HEK293 (cell line): ENCODE measurements around the gene ZBED5.

Experiments used
- CTCF ChIA-PET: fragments of 350-600 bp; formaldehyde crosslinking; extraction: SDS; loops from one replicate; lab custom pipeline; 2021; ENCODE audit warnings: antibody characterized with exemption; lab: Yijun Ruan, JAX
- POLR2A ChIA-PET: fragments of 300-600 bp; formaldehyde crosslinking; extraction: SDS; loops from one replicate; lab custom pipeline; 2020; ENCODE audit warnings: antibody characterized with exemption, inconsistent platforms; lab: Yijun Ruan, JAX
- H3K27ac ChIP-seq: fragments of 200-500 bp; sonication (Bioruptor generic); 2 replicates; pipeline ENCODE4 v1.5.1; 2014; ENCODE audit warnings: low read depth, low read length, control low read depth, inconsistent platforms; ENCODE audit errors: extremely low read depth
- H3K36me3 ChIP-seq, 2 experiments: fragments of 200-500 bp in 1 of 2; sonication (Bioruptor generic) in 1 of 2; 1 replicate in 1 of 2; 2 replicates in 1 of 2; pipeline ENCODE4 v1.5.1; 2014 to 2017; ENCODE audit warnings: inconsistent platforms in 2 of 2, low read length in 2 of 2; ENCODE audit not compliant: control insufficient read depth in 2 of 2, insufficient read depth in 1 of 2
- H3K4me1 ChIP-seq: fragments of 200-500 bp; sonication (Bioruptor generic); 2 replicates; pipeline ENCODE4 v1.5.1; 2014; ENCODE audit warnings: mild to moderate bottlenecking, low read length, inconsistent platforms; ENCODE audit not compliant: control insufficient read depth, insufficient read depth
- H3K4me3 ChIP-seq: 2 replicates; pipeline ENCODE4 v1.5.1; 2011; ENCODE audit warnings: low read depth, mild to moderate bottlenecking, control low read depth, low read length, moderate library complexity
- H3K9me3 ChIP-seq: fragments of 200-500 bp; sonication (Bioruptor generic); 2 replicates; pipeline ENCODE4 v1.5.1; 2014; ENCODE audit warnings: low read depth, low read length, inconsistent platforms; ENCODE audit not compliant: control insufficient read depth, insufficient read depth
- ELK4 ChIP-seq: IDR thresholded peaks from 2 replicates; pipeline ENCODE4 v1.6.1; 2011; ENCODE audit warnings: mild to moderate bottlenecking, low read depth, low read length, borderline replicate concordance
- HOXD13 ChIP-seq: sonication (generic); formaldehyde crosslinking; IDR thresholded peaks from 2 replicates; pipeline ENCODE4 v1.8.0; 2022; ENCODE audit warnings: missing genetic modification reagents, borderline replicate concordance
- KLF9 ChIP-seq: fragments of 450-650 bp; formaldehyde crosslinking; IDR thresholded peaks from 2 replicates; pipeline ENCODE4 v1.5.1; 2016; ENCODE audit warnings: missing biosample characterization, missing genetic modification characterization, low read depth
- PBX3 ChIP-seq: sonication (generic); formaldehyde crosslinking; IDR thresholded peaks from 2 replicates; pipeline ENCODE4 v1.8.1; 2022; ENCODE audit warnings: mild to moderate bottlenecking, moderate library complexity, missing genetic modification reagents
- SCRT2 ChIP-seq: fragments of 450-650 bp; formaldehyde crosslinking; IDR thresholded peaks from 2 replicates; pipeline ENCODE4 v1.5.1; 2016; ENCODE audit warnings: missing biosample characterization, missing genetic modification characterization
- SP3 ChIP-seq: fragments of 450-650 bp; formaldehyde crosslinking; IDR thresholded peaks from 2 replicates; pipeline ENCODE4 v1.5.1; 2016; ENCODE audit warnings: missing biosample characterization, missing genetic modification characterization
- ZBTB21 ChIP-seq: fragments of 450-650 bp; formaldehyde crosslinking; IDR thresholded peaks from 2 replicates; pipeline ENCODE4 v1.5.1; 2017; ENCODE audit warnings: missing biosample characterization, missing genetic modification characterization
- ZBTB6 ChIP-seq: fragments of 450-650 bp; formaldehyde crosslinking; IDR thresholded peaks from 2 replicates; pipeline ENCODE4 v1.5.1; 2017; ENCODE audit warnings: missing biosample characterization, missing genetic modification characterization
- ZFP37 ChIP-seq: fragments of 450-650 bp; formaldehyde crosslinking; IDR thresholded peaks from 2 replicates; pipeline ENCODE4 v1.5.1; 2016; ENCODE audit warnings: missing biosample characterization, missing genetic modification characterization
- ZNF174 ChIP-seq: fragments of 450-650 bp; formaldehyde crosslinking; IDR thresholded peaks from 2 replicates; pipeline ENCODE4 v1.5.0; 2017; ENCODE audit warnings: missing biosample characterization, mild to moderate bottlenecking, missing genetic modification characterization
- ZNF23 ChIP-seq: fragments of 450-650 bp; formaldehyde crosslinking; IDR thresholded peaks from 2 replicates; pipeline ENCODE4 v1.5.1; 2016; ENCODE audit warnings: missing biosample characterization, missing genetic modification characterization, borderline replicate concordance
- ZNF274 ChIP-seq, 2 experiments: fragments of 200-500 bp in 1 of 2; fragments of 450-650 bp in 1 of 2; sonication (Bioruptor generic) in 1 of 2; formaldehyde crosslinking in 1 of 2; IDR thresholded peaks; 2 replicates each; pipeline versions ENCODE4 v1.5.1 to v1.6.1; 2014 to 2016; ENCODE audit warnings: borderline replicate concordance in 1 of 2, inconsistent platforms in 1 of 2, low read length in 1 of 2, missing biosample characterization in 1 of 2, missing genetic modification characterization in 1 of 2
- ZNF335 ChIP-seq: fragments of 450-650 bp; formaldehyde crosslinking; conservative IDR thresholded peaks from 2 replicates; pipeline ENCODE4 v1.5.1; 2016; ENCODE audit warnings: missing biosample characterization, missing genetic modification characterization
- ZNF391 ChIP-seq: fragments of 450-650 bp; formaldehyde crosslinking; IDR thresholded peaks from 2 replicates; pipeline ENCODE4 v1.5.1; 2016; ENCODE audit warnings: low read depth, missing biosample characterization, missing genetic modification characterization, borderline replicate concordance
- ZNF596 ChIP-seq: fragments of 450-650 bp; IDR thresholded peaks from 2 replicates; pipeline ENCODE4 v1.5.0; 2018; ENCODE audit warnings: missing biosample characterization, mild to moderate bottlenecking, missing genetic modification characterization, moderate library complexity
- ZNF610 ChIP-seq: fragments of 450-650 bp; formaldehyde crosslinking; IDR thresholded peaks from 2 replicates; pipeline ENCODE4 v1.5.1; 2016; ENCODE audit warnings: missing biosample characterization, missing genetic modification characterization, borderline replicate concordance
- ZNF629 ChIP-seq: fragments of 450-650 bp; formaldehyde crosslinking; IDR thresholded peaks from 2 replicates; pipeline ENCODE4 v1.5.1; 2017; ENCODE audit warnings: missing biosample characterization, missing genetic modification characterization
- ZNF677 ChIP-seq: fragments of 450-650 bp; IDR thresholded peaks from 2 replicates; pipeline ENCODE4 v1.5.0; 2018; ENCODE audit warnings: missing biosample characterization, mild to moderate bottlenecking, missing genetic modification characterization, moderate library complexity
- ZNF791 ChIP-seq: fragments of 450-650 bp; formaldehyde crosslinking; IDR thresholded peaks from 2 replicates; pipeline ENCODE4 v1.5.1; 2016; ENCODE audit warnings: missing biosample characterization, missing genetic modification characterization
- ZSCAN30 ChIP-seq: fragments of 450-650 bp; IDR thresholded peaks from 2 replicates; pipeline ENCODE4 v1.5.1; 2018; ENCODE audit warnings: missing biosample characterization, mild to moderate bottlenecking, missing genetic modification characterization, moderate library complexity
- ZSCAN5A ChIP-seq: fragments of 450-650 bp; formaldehyde crosslinking; IDR thresholded peaks from 2 replicates; pipeline ENCODE4 v1.5.1; 2016; ENCODE audit warnings: missing biosample characterization, missing genetic modification characterization
- TF ChIP-seq, protein P1 (sequence below): fragments of 450-650 bp; formaldehyde crosslinking; conservative IDR thresholded peaks from 2 replicates; pipeline ENCODE4 v1.5.1; 2016; ENCODE audit warnings: low read depth, missing biosample characterization, missing genetic modification characterization
- TF ChIP-seq, protein P2 (sequence below): fragments of 450-650 bp; IDR thresholded peaks from 2 replicates; pipeline ENCODE4 v1.5.1; 2018; ENCODE audit warnings: missing biosample characterization, missing genetic modification characterization
- TF ChIP-seq, protein P3 (sequence below): fragments of 450-650 bp; formaldehyde crosslinking; IDR thresholded peaks from 2 replicates; pipeline ENCODE4 v1.5.1; 2016; ENCODE audit warnings: missing biosample characterization, missing genetic modification characterization
- TF ChIP-seq, protein P4 (sequence below): fragments of 450-650 bp; formaldehyde crosslinking; IDR thresholded peaks from 2 replicates; pipeline ENCODE4 v1.5.1; 2016; ENCODE audit warnings: missing biosample characterization, missing genetic modification characterization

The ZBED5 gene

GRCh38 chr11:10857459-10857708, 469 bp downstream of the ZBED5 start:
- H3K9me3 ChIP-seq = no peaks in the 10 kb centered on the region
- peaks cover 9 to 37% of the 10 kb centered on the region in 2 experiments; a peak in 2 of 3 replicates for H3K36me3 ChIP-seq
- ChIA-PET CTCF (interaction anchor here (0.7 to 1.2 kb wide), 3 partner anchors 14 to 50 kb away, joined by 3 to 4 read pairs (median 4); no protein-coding TSS in a partner anchor), POLR2A (interaction anchor here (0.5 to 5.0 kb wide), 25 partner anchors 9 to 171 kb away, joined by 3 to 194 read pairs (median 5); partner anchors contain the start of gene EIF4G2)
- H3K4me3 ChIP-seq = peak overlapping the region; percentile 90
- peak overlapping the region; percentile 61 for H3K27ac ChIP-seq
- H3K4me1 ChIP-seq = no peaks in the 10 kb centered on the region
- TF ChIP-seq PBX3 (no peak), KLF9 (tag by site-specific recombination) (no peak), ZNF335 (tag by site-specific recombination) (no peak), ZSCAN30 (no peak), ZNF274 (IDR thresholded peaks at IDR 0.05; ENCODE audit: low read length) (no peak), ZNF274 (tag by site-specific recombination; IDR thresholded peaks at IDR 0.05; ENCODE audit: borderline replicate concordance) (no peak), ZNF791 (tag by site-specific recombination) (no peak), SP3 (tag by site-specific recombination) (no peak), ZBTB6 (tag by site-specific recombination) (no peak), ZNF174 (no peak), ZNF610 (tag by site-specific recombination) (no peak), ZNF23 (no peak), ZNF677 (tag by site-specific recombination) (no peak), ZSCAN5A (tag by site-specific recombination) (no peak), HOXD13 (CRISPR knock-in tag) (no peak), ZBTB21 (no peak), SCRT2 (peak; percentile 51), ZNF391 (tag by site-specific recombination) (no peak), ELK4 (no peak), ZFP37 (no peak), ZNF596 (no peak), ZNF629 (tag by site-specific recombination) (no peak)
- TF ChIP-seq, protein P1, sequence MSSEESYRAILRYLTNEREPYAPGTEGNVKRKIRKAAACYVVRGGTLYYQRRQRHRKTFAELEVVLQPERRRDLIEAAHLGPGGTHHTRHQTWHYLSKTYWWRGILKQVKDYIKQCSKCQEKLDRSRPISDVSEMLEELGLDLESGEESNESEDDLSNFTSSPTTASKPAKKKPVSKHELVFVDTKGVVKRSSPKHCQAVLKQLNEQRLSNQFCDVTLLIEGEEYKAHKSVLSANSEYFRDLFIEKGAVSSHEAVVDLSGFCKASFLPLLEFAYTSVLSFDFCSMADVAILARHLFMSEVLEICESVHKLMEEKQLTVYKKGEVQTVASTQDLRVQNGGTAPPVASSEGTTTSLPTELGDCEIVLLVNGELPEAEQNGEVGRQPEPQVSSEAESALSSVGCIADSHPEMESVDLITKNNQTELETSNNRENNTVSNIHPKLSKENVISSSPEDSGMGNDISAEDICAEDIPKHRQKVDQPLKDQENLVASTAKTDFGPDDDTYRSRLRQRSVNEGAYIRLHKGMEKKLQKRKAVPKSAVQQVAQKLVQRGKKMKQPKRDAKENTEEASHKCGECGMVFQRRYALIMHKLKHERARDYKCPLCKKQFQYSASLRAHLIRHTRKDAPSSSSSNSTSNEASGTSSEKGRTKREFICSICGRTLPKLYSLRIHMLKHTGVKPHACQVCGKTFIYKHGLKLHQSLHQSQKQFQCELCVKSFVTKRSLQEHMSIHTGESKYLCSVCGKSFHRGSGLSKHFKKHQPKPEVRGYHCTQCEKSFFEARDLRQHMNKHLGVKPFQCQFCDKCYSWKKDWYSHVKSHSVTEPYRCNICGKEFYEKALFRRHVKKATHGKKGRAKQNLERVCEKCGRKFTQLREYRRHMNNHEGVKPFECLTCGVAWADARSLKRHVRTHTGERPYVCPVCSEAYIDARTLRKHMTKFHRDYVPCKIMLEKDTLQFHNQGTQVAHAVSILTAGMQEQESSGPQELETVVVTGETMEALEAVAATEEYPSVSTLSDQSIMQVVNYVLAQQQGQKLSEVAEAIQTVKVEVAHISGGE = peak; percentile 61; the same call in 1 of the 2 replicates
- TF ChIP-seq, protein P2, sequence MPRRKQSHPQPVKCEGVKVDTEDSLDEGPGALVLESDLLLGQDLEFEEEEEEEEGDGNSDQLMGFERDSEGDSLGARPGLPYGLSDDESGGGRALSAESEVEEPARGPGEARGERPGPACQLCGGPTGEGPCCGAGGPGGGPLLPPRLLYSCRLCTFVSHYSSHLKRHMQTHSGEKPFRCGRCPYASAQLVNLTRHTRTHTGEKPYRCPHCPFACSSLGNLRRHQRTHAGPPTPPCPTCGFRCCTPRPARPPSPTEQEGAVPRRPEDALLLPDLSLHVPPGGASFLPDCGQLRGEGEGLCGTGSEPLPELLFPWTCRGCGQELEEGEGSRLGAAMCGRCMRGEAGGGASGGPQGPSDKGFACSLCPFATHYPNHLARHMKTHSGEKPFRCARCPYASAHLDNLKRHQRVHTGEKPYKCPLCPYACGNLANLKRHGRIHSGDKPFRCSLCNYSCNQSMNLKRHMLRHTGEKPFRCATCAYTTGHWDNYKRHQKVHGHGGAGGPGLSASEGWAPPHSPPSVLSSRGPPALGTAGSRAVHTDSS = no peak
- TF ChIP-seq, protein P3, sequence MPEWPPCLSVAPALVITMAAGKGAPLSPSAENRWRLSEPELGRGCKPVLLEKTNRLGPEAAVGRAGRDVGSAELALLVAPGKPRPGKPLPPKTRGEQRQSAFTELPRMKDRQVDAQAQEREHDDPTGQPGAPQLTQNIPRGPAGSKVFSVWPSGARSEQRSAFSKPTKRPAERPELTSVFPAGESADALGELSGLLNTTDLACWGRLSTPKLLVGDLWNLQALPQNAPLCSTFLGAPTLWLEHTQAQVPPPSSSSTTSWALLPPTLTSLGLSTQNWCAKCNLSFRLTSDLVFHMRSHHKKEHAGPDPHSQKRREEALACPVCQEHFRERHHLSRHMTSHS (tag by site-specific recombination) = no peak
- TF ChIP-seq, protein P4, sequence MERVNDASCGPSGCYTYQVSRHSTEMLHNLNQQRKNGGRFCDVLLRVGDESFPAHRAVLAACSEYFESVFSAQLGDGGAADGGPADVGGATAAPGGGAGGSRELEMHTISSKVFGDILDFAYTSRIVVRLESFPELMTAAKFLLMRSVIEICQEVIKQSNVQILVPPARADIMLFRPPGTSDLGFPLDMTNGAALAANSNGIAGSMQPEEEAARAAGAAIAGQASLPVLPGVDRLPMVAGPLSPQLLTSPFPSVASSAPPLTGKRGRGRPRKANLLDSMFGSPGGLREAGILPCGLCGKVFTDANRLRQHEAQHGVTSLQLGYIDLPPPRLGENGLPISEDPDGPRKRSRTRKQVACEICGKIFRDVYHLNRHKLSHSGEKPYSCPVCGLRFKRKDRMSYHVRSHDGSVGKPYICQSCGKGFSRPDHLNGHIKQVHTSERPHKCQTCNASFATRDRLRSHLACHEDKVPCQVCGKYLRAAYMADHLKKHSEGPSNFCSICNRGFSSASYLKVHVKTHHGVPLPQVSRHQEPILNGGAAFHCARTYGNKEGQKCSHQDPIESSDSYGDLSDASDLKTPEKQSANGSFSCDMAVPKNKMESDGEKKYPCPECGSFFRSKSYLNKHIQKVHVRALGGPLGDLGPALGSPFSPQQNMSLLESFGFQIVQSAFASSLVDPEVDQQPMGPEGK (tag by site-specific recombination) = peak; percentile 70
